Measurements from ENCODE around the gene RPP38.
A peak's percentile ranks its signal among the peaks of the same experiment; 100 is the strongest.

The RPP38 gene

GRCh38 chr10:15084502-15084922 is 12.6 kb upstream of the RPP38 start:
- Histone ChIP-seq H3K4me3 (replicated peaks; ENCODE audit: insufficient read depth, low read length) (no peak overlapping the region), H3K27me3 (ENCODE audit: insufficient read depth, poor library complexity, severe bottlenecking) (no peaks in the 10 kb centered on the region), H3K27ac (replicated peaks) (no peak overlapping the region)
- DNase-seq (ENCODE audit: low read depth in 1 of 2, low spot score in 1 of 2): no peak
- no peak for TF ChIP-seq CTCF (IDR thresholded peaks at IDR 0.05; ENCODE audit: insufficient read depth, low read length)
- TF ChIP-seq REST (IDR thresholded peaks at IDR 0.05; ENCODE audit: insufficient replicate concordance, low read depth): no peak

GRCh38 chr10:15088428-15089261 is 8.5 kb upstream of the RPP38 start, which contains the start of gene ACBD7:
Gene ACBD7 (minus strand): TSS chr10:15088776. CDS start chr10:15088728, 48 bp downstream.
- TF ChIP-seq CTCF (IDR thresholded peaks at IDR 0.05; ENCODE audit: insufficient read depth, low read length) (no peak), REST (IDR thresholded peaks at IDR 0.05; ENCODE audit: insufficient replicate concordance, low read depth) (no peak), POLR2AphosphoS5 (IDR thresholded peaks at IDR 0.05; ENCODE audit: low read depth) (no peak), GABPA (IDR thresholded peaks at IDR 0.05; ENCODE audit: low read depth) (no peak), SPI1 (IDR thresholded peaks at IDR 0.05; ENCODE audit: borderline replicate concordance, low read depth) (no peak)
- DNase-seq (ENCODE audit: low read depth in 1 of 2, low spot score in 1 of 2): peak; percentile 16 to 41
- no peaks in the 10 kb centered on the region for H3K27me3 ChIP-seq (ENCODE audit: insufficient read depth, poor library complexity, severe bottlenecking)
- H3K4me3 ChIP-seq (replicated peaks; ENCODE audit: insufficient read depth, low read length): peak within 1 kb of the TSS; percentile 57
- H3K27ac ChIP-seq (replicated peaks): no peak within 1 kb of the TSS

- no peak overlapping the region for H3K4me3 ChIP-seq (replicated peaks; ENCODE audit: insufficient read depth, low read length)
- DNase-seq (ENCODE audit: low read depth in 1 of 2, low spot score in 1 of 2): no peak
- no peak overlapping the region for H3K27ac ChIP-seq (replicated peaks)
- TF ChIP-seq REST (IDR thresholded peaks at IDR 0.05; ENCODE audit: insufficient replicate concordance, low read depth): no peak
- TF ChIP-seq CTCF (IDR thresholded peaks at IDR 0.05; ENCODE audit: insufficient read depth, low read length): no peak
- TF ChIP-seq GABPA (IDR thresholded peaks at IDR 0.05; ENCODE audit: low read depth): no peak
- TF ChIP-seq POLR2AphosphoS5 (IDR thresholded peaks at IDR 0.05; ENCODE audit: low read depth): no peak
- TF ChIP-seq SPI1 (IDR thresholded peaks at IDR 0.05; ENCODE audit: borderline replicate concordance, low read depth): no peak
- H3K27me3 ChIP-seq (ENCODE audit: insufficient read depth, poor library complexity, severe bottlenecking): no peaks in the 10 kb centered on the region
Measured at GRCh38 chr10:15091418-15091817, 5.7 kb upstream of the RPP38 start.
